ENCODE results near the gene CCDC110.

CCDC110 gene

DNA sequence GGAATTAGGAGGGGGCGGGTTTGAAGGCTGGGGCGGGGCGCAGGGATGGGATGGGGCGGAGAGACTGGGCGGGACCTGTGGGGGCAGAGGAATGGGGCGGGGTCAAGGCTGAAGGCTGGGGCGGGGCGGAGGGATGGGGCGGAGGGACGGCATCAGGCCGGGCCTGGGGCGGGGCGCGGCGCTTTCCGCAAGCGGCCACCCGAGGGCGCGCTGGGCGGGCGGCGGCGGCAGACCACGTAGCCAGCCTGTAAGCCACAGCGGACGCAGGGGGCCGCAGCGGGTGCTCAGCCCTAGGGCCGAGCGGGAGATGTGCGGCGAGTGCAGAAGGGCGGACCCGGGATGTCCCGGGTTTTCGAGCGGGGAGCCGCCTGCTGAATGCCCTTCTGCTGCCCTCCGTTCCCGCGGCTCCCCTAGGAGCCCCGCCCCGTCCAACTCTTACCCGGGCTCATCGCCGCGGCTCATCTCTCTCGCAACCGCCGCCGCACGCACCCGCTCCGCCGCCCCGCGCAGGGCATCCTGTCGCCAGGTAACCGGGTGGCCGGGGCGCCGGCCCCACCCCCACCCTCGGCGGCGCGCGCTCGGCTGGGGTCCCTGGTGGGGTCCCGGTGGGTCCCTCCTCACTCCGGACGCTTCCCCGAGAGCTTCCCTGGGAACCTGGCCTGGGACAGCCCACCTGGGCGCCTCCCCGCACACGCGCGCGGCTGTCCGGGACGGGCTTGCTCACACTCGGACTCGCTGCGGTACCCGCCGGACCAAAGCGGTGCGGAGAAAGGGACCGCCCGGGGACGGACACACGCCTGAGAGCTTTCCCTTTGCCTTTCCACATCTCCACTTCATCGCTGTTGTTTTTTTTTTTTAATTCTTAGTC is at the start of gene CCDC110:
Gene CCDC110, minus strand, starts transcription at position 499 of the 868 bp plus-strand sequence. Its CDS starts 50 bp downstream, at position 449.
- TF ChIP-seq, protein P1, sequence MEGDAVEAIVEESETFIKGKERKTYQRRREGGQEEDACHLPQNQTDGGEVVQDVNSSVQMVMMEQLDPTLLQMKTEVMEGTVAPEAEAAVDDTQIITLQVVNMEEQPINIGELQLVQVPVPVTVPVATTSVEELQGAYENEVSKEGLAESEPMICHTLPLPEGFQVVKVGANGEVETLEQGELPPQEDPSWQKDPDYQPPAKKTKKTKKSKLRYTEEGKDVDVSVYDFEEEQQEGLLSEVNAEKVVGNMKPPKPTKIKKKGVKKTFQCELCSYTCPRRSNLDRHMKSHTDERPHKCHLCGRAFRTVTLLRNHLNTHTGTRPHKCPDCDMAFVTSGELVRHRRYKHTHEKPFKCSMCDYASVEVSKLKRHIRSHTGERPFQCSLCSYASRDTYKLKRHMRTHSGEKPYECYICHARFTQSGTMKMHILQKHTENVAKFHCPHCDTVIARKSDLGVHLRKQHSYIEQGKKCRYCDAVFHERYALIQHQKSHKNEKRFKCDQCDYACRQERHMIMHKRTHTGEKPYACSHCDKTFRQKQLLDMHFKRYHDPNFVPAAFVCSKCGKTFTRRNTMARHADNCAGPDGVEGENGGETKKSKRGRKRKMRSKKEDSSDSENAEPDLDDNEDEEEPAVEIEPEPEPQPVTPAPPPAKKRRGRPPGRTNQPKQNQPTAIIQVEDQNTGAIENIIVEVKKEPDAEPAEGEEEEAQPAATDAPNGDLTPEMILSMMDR (conservative IDR thresholded peaks at IDR 0.05; ENCODE audit: low read depth, low read length): peak; percentile 45
- peak; percentile 67 for DNase-seq (ENCODE audit: low read depth)

DNA sequence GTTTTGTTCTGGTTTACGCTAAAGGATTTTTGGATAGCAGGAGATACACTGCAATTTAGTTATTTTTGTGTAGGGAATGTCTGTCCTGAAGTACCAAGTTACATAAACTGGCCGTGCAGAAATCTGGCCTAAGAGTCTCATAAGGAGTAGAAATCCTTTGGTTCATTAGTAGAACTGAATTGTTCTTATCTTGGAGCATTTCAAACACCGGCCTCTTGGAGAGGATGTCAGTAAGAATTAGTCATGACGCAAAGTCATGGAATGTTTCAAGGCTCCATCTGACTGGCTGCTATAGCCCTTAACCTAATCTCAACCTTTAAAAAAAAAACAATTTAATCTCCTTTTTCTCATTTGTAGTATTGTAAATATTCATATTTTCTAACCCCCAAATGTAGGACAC is 48.6 kb upstream of the CCDC110 start:
- TF ChIP-seq, protein P1 (conservative IDR thresholded peaks at IDR 0.05; ENCODE audit: low read depth, low read length): no peak
- H3K4me3 ChIP-seq (ENCODE audit: low read length): no peak overlapping the region
- DNase-seq (ENCODE audit: low read depth): peak; percentile 95

More for the DNA sequence above, at the start of gene CCDC110:
- H3K4me3 ChIP-seq (ENCODE audit: low read length): peak within 1 kb of the TSS; percentile 84

DNA sequence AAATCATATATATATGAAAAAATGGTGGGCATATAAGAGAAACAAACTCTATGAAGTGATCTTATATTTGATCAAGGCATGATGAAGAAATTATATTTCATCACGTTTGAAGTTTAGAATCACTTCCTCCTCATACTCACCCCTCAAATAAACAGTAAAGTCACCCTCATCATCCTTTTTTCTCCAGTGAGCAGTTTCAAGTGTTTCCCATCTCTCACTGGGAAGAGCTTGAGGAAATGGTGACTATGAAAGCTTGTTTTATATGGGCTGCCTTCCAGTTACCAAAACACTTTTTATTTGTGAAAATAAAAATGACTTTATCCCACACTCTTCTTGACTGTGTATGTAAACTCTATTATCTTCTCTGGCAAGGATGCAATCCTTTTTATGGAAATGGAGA is 47.0 kb upstream of the CCDC110 start:
- TF ChIP-seq, protein P1 (conservative IDR thresholded peaks at IDR 0.05; ENCODE audit: low read depth, low read length): no peak
- H3K4me3 ChIP-seq (ENCODE audit: low read length): no peak overlapping the region
- no peak for DNase-seq (ENCODE audit: low read depth)

DNA sequence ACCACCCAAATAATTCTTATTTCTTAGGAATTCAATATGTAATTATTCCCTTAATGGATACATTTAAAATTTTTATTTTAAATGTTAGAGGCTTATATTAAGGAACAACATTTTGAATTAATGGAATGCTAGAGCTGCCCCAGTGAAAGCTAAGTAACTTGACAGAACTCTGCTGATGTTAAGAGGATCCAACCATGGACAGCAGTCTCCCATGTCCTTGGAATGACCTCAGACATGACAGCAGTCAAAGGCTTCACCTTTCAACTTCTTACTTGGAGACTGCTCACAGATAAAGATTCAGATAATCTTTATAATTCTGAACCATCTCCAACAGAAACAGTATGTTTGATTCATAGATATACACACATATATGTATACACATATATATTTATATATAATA is 46.5 kb upstream of the CCDC110 start:
- TF ChIP-seq, protein P1 (conservative IDR thresholded peaks at IDR 0.05; ENCODE audit: low read depth, low read length): no peak
- no peak for DNase-seq (ENCODE audit: low read depth)
- H3K4me3 ChIP-seq (ENCODE audit: low read length): no peak overlapping the region

DNA sequence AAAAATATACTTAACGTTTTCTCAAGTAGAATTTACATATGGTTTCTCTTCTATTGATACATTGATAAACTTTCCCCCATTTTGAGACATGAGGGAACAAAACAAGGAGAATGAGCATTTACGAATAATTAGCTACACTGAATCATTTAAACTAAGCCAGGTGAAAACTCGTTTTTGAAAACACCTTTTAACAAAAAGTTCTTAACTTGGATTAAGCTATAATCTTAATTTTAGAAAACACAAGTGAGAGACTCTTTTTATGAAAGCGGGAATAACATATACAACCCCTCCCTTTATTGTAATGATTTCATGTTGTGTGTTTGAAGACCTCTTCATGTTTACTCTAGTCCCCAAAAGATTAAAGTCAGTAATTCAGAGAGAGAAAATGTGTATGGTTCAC is 43.7 kb upstream of the CCDC110 start:
- H3K4me3 ChIP-seq (ENCODE audit: low read length): no peak overlapping the region
- TF ChIP-seq, protein P1 (conservative IDR thresholded peaks at IDR 0.05; ENCODE audit: low read depth, low read length): no peak
- no peak for DNase-seq (ENCODE audit: low read depth)

DNA sequence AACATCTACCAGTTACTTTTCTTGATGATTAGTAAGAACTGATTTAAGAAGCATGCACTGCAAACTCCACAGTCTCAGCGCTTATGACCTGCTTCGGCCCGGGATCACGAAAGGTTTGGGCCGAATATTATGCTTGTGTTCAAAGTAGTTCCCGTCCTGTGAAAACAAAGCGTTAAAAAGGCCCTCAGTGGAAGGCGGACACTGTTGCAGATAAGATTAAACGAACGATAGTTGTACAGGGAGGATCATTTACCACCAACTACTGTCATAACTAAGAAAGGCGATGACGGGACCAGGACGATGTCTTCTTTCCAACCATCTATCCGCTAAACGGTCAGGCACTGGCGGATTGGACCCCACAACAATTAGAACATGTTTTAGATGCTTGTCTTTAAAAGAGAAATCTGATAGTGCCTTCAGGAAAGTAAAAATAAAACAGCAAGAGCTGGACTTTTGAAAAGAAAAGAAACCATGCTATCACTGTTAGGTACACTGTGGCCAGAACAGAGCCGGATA is 42.7 kb upstream of the CCDC110 start:
- no peak for DNase-seq (ENCODE audit: low read depth)
- TF ChIP-seq, protein P1 (conservative IDR thresholded peaks at IDR 0.05; ENCODE audit: low read depth, low read length): no peak
- H3K4me3 ChIP-seq (ENCODE audit: low read length): no peak overlapping the region

Data from retinal pigment epithelial cell (primary cell).